GM18499 (cell line): ENCODE results near the gene ZNF672.
"Not testable (repeated sequence)": the region's sequence is repeated elsewhere in the genome, so short reads cannot be mapped to it uniquely, and the experiment has no call there.

Experiments
- ATAC-seq: cut with Tn5 transposase; IDR thresholded peaks from one replicate; pipeline ENCODE4 v1.9.1; 2021; ENCODE audit warnings: moderate number of reproducible peaks; ENCODE audit not compliant: insufficient read depth, unreplicated experiment

The ZNF672 gene

DNA sequence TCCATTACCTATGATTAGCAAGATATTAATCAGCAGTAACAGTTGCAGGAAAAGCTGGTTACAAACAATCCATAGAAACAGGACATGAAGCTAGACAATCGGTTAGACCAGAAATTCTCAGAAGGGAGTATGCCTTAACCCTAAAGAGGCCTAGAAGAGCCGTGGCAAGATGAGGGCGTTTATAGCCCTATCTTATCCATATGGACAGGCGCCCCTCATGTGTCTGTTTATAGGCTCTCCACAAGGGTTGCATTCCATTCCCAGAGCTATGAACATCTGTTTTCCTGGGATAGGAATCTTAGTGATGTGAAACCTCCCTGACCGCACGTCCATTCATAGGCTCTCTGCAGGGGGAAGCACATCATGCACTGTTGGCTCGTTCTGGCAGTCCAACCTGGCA is 44.4 kb downstream of the ZNF672 start:
- not testable (repeated sequence) for ATAC-seq

DNA sequence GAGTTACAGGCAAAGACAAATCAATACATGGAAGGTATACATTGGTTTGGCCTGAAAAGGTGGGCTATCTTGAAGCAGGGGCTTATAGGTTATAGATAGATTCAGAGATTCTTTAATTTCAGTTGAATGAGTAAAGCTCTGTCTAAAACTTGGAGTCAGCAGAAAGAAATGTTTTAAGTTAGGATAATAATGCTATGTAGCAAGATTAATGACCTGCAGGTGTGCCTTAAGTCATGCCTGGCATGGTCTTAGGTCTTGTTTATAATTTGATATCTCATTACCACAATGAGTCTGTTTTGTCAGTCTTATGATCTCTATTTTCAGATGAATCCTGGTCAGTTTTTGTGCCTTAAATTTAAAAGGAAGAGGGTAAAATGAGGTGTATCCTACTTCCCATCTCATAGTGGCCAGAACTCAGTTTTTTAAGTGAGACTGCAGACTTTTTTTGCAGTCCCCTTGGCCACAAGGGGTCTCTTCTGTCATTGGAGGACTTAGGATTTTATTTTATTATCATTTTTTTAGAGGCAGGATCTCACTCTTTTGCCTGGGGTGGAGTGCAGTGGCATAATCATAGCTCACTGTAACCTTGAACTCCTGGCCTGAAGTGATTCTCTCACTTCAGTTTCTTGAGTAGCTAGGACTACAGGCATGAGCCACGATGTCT is 46.7 kb downstream of the ZNF672 start:
- ATAC-seq: no peak

DNA sequence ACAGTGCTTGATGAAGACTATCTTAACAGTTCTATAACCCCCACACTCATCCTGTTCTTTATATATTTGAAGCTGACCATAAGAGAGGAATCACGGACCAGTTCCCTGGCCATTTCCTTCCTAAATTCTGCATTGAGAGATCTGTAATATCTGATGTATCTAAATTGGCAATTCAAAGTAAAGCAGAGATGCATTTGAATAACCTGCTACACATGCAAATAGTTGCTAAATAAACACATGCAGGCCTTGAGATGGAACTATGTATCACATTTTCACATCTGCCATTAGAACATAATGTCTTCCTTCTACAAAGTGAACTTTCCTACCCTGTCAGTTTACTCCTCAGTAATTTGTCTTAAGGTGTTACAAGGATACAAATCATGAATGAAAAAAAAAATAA is 47.6 kb downstream of the ZNF672 start:
- no peak for ATAC-seq

DNA sequence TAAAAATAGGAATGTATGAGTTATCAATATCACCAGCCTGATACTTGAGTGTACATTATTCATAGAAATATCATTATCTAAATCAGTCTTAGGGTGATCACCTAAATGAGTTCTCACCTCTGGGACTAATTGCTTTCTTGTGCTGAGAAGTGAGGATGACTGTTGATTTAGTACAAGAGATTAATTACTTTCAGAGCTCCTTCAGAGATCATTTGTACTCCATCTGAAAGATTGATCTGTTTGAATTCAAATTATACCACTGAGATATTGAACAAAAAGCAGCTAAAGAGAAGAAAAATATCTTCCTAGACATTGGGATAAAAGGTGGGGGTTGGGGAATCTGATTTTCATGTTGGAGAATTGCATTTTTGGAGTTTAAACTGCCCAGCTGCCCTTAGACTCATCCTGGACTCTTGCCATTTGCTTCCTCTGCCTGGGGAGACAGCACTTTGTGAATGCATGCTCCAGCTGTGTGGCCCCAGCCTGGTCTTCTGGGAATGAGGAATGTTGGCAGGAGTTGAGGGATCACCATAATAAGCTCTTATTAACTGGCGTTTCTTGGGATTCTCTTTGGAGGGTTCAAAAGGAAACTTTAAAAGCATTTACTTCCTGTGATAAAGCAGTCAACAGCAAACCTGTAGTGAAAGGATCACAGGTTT is 48.3 kb downstream of the ZNF672 start:
- ATAC-seq: no peak

DNA sequence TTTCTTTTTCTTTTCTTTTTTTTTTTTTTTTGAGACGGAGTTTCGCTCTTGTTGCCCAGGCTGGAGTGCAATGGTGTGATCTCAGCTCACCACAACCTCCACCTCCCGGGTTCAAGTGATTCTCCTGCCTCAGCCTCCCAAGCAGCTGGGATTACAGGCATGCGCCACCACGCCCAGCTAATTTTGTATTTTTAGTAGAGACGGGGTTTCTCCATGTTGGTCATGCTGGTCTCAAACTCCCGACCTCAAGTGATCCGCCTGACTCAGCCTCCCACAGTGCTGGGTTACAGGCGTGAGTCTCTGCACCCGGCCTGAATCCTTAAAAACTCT is 51.9 kb downstream of the ZNF672 start:
- not testable (repeated sequence) for ATAC-seq

DNA sequence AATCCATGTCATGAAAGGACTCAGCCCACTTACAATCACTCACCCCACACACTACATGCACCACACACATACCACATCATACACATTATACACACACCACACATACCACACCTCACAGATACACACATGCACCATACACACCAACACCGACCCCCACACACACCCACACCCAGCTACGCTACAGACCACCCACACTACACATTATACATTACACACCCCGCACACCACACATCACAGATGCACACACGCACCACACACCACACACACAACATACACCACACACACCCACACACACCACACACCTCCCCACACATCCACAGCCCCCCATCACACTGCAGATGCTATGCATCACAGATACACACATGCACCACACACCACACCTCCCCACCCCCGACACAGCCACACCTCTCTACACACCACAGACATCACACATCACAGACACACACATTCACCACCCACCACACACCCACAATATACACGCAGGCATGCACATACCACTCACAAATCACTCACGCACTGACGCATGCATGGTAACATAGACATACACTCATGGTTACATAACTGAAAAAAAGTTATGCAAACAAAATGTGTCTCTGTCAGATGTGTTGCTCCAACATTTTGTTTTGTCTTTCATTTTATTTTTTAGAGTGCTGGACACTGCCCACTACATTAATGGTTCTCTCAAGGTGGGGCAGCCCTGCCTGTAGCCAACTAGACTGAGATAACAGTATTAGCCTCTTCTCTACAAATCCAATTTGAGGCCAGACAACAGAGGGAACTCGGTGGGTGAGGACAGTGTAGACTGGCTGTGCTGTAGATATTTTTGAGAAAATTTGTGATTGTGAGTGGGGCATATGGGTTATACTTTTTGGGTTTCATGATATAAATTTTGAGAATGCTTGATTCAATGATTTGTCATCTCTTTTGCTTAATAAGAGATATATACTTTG is 52.8 kb downstream of the ZNF672 start:
- no peak for ATAC-seq

DNA sequence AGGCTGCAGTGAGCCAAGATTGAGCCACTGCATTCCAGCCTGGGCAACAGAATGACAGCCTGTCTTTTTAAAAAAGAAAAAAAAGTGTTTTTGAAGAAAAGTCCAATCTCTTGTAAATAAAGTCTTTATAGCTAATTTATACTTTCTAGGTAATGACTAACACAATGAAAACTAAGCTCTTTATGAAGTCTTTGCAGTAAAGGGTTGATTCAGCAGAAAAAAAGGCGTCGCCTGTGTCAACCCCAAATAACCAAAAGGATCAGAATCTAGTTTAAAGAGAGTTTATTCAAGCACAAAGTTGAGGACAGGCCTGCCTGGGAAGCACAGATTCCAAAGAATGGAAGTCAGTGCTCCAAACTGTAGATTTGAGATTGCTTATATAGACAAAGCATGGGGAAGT is 53.7 kb downstream of the ZNF672 start:
- no peak for ATAC-seq

DNA sequence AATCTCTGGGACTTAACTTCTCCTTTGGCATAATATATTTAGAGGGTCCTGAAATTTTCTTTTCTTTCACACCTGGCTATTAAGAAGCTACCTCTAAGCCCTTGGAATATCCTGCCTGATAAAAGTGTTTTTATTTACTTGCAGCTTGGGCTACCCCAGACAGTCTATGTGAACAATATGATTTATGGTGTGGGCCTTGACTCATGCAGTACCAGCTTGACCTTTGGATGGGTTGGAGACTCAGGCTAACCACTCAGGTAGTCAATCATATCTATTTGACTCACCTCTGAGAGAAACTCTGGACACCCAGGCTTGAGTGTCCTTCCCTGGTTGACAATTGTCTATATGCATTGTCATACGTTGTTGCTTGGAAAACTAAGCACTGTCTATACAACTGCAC is 54.6 kb downstream of the ZNF672 start:
- ATAC-seq: no peak

DNA sequence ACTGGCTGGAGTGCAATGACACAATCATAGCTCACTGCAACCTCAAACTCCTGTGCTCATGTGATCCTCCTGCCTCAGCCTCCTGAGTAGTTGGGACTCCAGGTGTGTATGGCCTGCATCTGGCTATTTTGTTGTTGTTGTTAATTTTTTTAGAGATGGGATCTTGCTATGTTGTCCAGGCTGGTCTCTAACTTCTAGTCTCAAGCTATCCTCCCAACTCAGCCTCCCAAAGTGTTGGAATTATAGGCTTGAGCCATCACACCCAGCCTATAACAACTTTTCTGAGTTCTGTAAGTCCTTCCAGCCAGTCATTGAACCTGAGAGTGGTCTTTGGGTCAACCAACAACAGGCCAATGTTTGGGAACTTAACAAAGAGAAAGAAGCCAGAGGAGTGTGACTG is 56.8 kb downstream of the ZNF672 start:
- ATAC-seq: no peak

DNA sequence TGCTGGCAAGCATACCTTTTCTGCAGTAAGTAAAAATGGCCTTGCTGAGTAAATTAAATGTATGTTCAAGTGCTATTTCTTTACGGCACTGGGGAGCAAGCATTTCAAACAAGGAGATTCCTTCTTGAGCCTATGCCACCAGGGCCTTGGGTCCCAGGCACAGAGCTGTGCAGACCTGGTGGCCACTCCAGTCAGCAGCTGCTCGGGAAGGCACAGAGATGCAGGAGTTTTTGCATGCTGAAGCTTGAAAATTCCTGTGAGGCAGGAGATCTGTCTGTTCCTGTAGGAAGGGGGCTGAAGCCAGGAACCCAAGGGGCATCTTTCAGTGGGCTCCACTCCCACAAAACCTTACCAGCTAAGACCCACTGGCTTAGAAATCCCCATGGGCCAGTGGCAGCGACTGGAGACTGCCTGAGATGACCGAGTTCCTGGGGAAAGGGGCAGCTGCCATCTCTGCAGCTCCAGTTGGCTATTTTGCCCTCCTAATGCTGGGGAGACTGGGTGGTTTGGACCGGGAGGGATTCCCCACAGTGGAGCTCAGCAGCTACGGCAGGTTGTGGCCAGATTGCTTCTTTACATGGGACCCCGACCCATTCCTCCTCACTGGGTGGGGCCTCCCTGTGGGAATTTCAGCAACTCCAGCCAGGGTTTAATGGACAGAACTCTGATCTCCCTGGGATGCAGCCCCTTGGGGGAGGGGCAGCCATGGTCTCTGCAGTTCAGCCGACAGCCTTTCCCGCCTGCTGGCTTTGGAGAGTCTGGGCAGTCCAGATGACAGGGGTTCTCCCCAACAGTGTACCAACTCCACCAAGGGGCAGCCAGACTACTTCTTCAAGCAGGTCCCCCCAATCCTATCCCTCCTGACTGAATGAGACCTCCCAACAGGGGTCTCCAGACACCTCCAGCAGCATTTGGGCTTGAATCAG is 59.7 kb downstream of the ZNF672 start:
- no peak for ATAC-seq
